Rectal smooth muscle tissue (tissue), 1 donor: ENCODE measurements around the gene AKTIP.

Experiments used
- H3K27ac ChIP-seq: one replicate; pipeline ENCODE4 v1.7.0; 2013; ENCODE audit warnings: low read depth, low read length, inconsistent platforms
- H3K27me3 ChIP-seq: one replicate; pipeline ENCODE4 v1.7.0; 2013; ENCODE audit warnings: low read length; ENCODE audit not compliant: control insufficient read depth, insufficient read depth
- H3K36me3 ChIP-seq: one replicate; pipeline ENCODE4 v1.7.0; 2013; ENCODE audit warnings: low read length; ENCODE audit not compliant: control insufficient read depth, insufficient read depth
- H3K4me1 ChIP-seq: one replicate; pipeline ENCODE4 v1.7.0; 2013; ENCODE audit warnings: low read length; ENCODE audit not compliant: control insufficient read depth, insufficient read depth
- H3K4me3 ChIP-seq: one replicate; pipeline ENCODE4 v1.7.0; 2013; ENCODE audit warnings: low read length
- H3K9ac ChIP-seq: one replicate; pipeline ENCODE4 v1.7.0; 2013; ENCODE audit warnings: low read length

The AKTIP gene

DNA sequence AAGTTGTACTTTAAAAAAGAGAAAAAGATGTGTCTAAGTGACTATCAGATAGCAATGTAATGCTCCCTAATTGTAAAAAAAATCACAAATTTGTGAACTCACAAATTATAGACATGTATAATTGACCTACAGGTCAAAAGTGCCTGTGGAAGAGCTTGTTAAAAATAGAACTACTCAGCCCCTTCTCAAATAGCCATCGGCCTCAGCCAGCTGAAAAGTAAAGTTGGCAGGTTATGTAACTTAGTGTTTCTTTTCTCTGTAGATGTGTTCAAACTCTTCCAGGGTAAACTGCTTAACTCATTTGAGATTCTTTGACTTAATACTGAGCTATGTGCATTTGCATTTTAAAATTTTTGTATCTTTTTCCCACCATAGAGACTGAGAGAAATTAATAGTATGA lies 13.3 kb downstream of the AKTIP start:
- Histone ChIP-seq H3K36me3 (peaks cover 28% of the 10 kb centered on the region), H3K4me1 (no peaks in the 10 kb centered on the region), H3K27me3 (no peaks in the 10 kb centered on the region), H3K4me3 (no peak overlapping the region), H3K9ac (no peak overlapping the region), H3K27ac (no peak overlapping the region)

GRCh38 chr16:53486230-53486629 lies 16.8 kb downstream of the AKTIP start:
- no peaks in the 10 kb centered on the region for H3K4me1 ChIP-seq
- H3K9ac ChIP-seq: no peak overlapping the region
- H3K4me3 ChIP-seq: no peak overlapping the region
- H3K27me3 ChIP-seq: no peaks in the 10 kb centered on the region
- peaks cover 25% of the 10 kb centered on the region for H3K36me3 ChIP-seq
- no peak overlapping the region for H3K27ac ChIP-seq

- peaks cover 27% of the 10 kb centered on the region for H3K36me3 ChIP-seq
- no peaks in the 10 kb centered on the region for H3K4me1 ChIP-seq
- no peak overlapping the region for H3K4me3 ChIP-seq
- H3K27ac ChIP-seq: no peak overlapping the region
- H3K27me3 ChIP-seq: no peaks in the 10 kb centered on the region
- H3K9ac ChIP-seq: no peak overlapping the region
Measured at GRCh38 chr16:53484542-53484941, 18.5 kb downstream of the AKTIP start.

- peaks cover 32% of the 10 kb centered on the region for H3K36me3 ChIP-seq
Measured at GRCh38 chr16:53482123-53482522, 20.9 kb downstream of the AKTIP start.

DNA sequence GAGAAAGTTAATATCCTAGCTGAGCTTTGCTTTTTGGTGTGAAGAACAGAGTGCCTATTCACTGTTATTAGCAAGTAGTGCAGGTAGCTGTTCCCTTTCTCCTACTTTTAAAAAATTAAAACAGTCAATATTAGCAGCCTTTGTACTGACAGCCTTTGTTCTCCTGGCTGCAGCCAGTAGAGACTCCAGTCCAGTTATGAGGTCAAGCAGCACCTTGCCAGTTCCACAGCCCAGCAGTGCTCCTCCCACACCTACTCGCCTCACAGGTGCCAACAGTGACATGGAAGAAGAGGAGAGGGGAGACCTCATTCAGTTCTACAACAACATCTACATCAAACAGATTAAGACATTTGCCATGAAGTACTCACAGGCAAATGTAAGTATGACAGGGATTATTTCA lies 22.6 kb downstream of the AKTIP start:
- no peaks in the 10 kb centered on the region for H3K27me3 ChIP-seq
- H3K36me3 ChIP-seq: peaks cover 26% of the 10 kb centered on the region
- H3K9ac ChIP-seq: no peak overlapping the region
- H3K4me1 ChIP-seq: no peaks in the 10 kb centered on the region
- H3K27ac ChIP-seq: no peak overlapping the region
- no peak overlapping the region for H3K4me3 ChIP-seq

More at GRCh38 chr16:53482123-53482522, 20.9 kb downstream of the AKTIP start:
- Histone ChIP-seq H3K27me3 (no peaks in the 10 kb centered on the region), H3K9ac (no peak overlapping the region), H3K27ac (no peak overlapping the region), H3K4me3 (no peak overlapping the region), H3K4me1 (no peaks in the 10 kb centered on the region)

DNA sequence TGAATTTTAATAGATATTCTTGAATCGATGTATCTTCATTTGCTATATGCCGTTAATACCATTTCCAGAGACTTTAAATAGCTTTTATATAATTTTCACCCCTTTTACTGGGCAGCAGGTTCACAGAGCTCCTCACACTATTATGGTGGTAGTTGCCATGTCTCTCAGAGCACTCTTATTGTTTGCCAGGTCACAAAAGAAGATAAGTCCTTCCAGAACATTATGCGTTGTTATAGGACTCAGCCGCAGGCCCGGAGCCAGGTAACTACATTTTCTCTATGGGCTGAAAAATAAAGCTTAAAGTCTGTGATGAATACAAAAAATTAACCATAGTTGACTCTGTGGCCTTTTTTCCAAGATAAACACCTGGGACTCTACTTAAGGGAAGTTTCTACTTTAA lies 24.0 kb downstream of the AKTIP start:
- Histone ChIP-seq H3K27ac (no peak overlapping the region), H3K4me1 (no peaks in the 10 kb centered on the region), H3K9ac (no peak overlapping the region), H3K4me3 (no peak overlapping the region), H3K36me3 (peaks cover 26% of the 10 kb centered on the region), H3K27me3 (no peaks in the 10 kb centered on the region)

- H3K4me1 ChIP-seq: no peaks in the 10 kb centered on the region
- H3K27ac ChIP-seq: no peak overlapping the region
- no peak overlapping the region for H3K4me3 ChIP-seq
- H3K27me3 ChIP-seq: no peaks in the 10 kb centered on the region
- peaks cover 21% of the 10 kb centered on the region for H3K36me3 ChIP-seq
- no peak overlapping the region for H3K9ac ChIP-seq
Measured at GRCh38 chr16:53476867-53477266, 26.1 kb downstream of the AKTIP start.

DNA sequence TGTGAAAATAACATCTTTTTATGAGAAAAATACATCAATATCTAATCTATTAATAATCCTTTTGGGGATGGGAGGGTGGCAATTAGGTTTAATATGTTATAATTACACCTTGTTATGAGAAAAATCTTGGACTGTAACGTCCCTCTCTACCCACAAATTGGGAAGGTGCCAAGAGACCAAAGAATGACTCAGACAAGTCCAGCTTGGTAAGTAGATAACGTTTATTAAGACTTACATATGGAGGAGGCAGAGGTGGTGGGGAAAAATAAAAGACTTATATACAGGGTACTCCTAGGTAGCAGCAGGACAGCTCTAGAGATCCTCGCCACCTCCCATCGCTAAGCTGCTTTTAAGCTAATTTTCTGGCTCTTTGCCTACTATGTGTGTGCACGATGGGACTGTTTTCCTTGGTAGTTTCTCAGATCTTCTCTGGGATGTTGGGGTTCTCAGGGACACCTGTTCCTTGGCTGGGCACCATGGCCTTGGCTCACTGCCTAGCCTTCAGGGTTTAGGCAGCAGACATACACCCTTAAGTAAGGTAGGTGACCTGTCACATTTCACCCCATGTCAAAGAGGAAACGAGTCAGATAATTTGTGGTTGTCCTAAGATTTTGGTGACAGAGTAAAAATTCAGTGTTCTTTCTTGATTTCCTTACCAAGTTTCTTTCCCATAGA lies 37.3 kb downstream of the AKTIP start:
- no peak overlapping the region for H3K27ac ChIP-seq
- no peak overlapping the region for H3K9ac ChIP-seq
- H3K4me1 ChIP-seq: no peaks in the 10 kb centered on the region
- no peak overlapping the region for H3K4me3 ChIP-seq
- peaks cover 14% of the 10 kb centered on the region for H3K36me3 ChIP-seq
- H3K27me3 ChIP-seq: no peaks in the 10 kb centered on the region

GRCh38 chr16:53458635-53459034 lies 44.4 kb downstream of the AKTIP start:
- peaks cover 20% of the 10 kb centered on the region for H3K36me3 ChIP-seq
- H3K4me1 ChIP-seq: no peaks in the 10 kb centered on the region
- H3K4me3 ChIP-seq: no peak overlapping the region
- H3K9ac ChIP-seq: no peak overlapping the region
- H3K27me3 ChIP-seq: no peaks in the 10 kb centered on the region
- no peak overlapping the region for H3K27ac ChIP-seq

DNA sequence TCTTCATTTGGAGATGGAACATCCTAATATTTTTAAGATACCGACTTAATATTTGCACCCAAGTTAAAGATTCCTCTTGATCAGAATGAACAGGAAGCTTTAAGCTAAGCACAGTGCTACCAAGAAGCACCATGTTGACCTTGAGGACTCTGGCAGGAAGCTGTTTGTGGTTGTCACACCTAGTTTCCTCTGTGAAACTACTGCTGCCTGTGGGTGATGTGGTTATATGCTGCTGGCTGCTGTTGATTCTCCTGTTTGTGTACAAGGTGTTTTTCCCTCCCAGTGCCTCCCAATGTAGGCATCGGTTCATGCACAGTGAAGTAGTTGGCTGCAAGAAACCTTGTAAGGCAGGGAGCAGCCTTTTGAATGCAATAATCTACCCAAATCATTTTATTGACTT lies 45.3 kb downstream of the AKTIP start:
- Histone ChIP-seq H3K9ac (no peak overlapping the region), H3K4me1 (no peaks in the 10 kb centered on the region), H3K4me3 (no peak overlapping the region), H3K36me3 (peaks cover 19% of the 10 kb centered on the region), H3K27ac (no peak overlapping the region), H3K27me3 (no peaks in the 10 kb centered on the region)

DNA sequence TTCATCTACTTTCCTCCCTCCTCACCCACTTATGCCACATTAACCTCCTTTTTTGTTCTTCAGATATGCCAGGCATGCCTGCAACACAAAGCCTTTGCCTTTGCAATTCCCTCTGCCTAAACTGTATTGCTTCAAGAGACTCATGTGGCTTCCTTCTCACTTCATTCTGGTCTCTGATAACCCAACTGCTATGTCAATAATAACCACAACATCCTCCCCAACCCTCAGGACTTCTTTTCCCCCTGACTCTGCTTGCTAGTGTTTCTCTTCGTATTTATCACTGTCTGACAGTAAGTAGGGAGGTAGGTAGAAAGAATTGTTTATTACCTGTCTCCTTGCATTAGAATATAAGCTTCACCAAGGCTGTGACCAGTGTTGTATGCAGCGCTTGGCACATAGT lies 46.4 kb downstream of the AKTIP start:
- no peak overlapping the region for H3K4me3 ChIP-seq
- peaks cover 19% of the 10 kb centered on the region for H3K36me3 ChIP-seq
- no peak overlapping the region for H3K27ac ChIP-seq
- no peaks in the 10 kb centered on the region for H3K4me1 ChIP-seq
- H3K9ac ChIP-seq: no peak overlapping the region
- no peaks in the 10 kb centered on the region for H3K27me3 ChIP-seq

GRCh38 chr16:53453928-53454327 lies 49.1 kb downstream of the AKTIP start:
- H3K27ac ChIP-seq: no peak overlapping the region
- H3K36me3 ChIP-seq: peaks cover 14% of the 10 kb centered on the region
- H3K9ac ChIP-seq: no peak overlapping the region
- no peaks in the 10 kb centered on the region for H3K4me1 ChIP-seq
- H3K4me3 ChIP-seq: no peak overlapping the region
- H3K27me3 ChIP-seq: no peaks in the 10 kb centered on the region

DNA sequence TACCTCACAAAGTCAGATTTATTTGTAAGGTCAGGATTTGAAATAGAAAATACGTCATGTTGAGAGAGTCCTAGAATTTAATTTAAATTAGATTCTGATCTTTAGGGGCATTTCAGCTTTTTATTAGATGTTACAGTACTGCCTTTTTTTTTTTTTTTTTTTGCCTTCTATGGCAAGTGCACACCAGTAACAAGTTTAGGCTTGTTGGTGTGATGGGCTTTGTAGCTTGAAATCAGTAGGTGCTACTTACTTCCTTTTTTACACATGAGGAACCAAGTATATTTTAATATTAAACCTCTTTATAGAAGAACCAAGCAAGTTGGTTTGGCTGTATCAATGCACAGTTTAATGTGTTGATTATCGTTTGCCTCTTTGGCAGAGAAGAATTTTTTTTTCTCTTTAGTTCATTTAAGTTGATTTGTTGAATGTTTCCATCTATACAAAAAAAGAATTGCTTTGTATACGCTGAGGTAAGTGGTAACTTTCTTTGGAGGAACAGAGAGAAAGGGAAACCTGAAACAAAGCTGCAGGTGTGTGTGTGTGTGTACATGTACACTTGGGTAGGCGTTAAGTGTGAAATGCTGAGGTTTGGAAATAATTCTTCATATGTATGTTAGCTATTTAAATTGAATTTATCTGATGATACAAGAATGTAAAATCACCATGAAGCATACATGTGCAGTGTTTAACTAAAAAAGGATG lies 53.0 kb downstream of the AKTIP start:
- Histone ChIP-seq H3K4me3 (no peak overlapping the region), H3K4me1 (no peaks in the 10 kb centered on the region), H3K27me3 (no peaks in the 10 kb centered on the region), H3K36me3 (peaks cover 4% of the 10 kb centered on the region), H3K27ac (no peak overlapping the region), H3K9ac (no peak overlapping the region)
